Neural progenitor cell (in vitro differentiated cells): ENCODE results near the gene PCSK6. TPM values are rescaled to one million over a fixed set of nuclear protein-coding genes. Genes with fewer than 3 reads are reported as not detected.

Source experiments
- DNase-seq: peaks from one replicate; pipeline ENCODE4 v3.0.0-alpha.2; 2016; ENCODE audit warnings: low spot score
- H2AFZ ChIP-seq: fragments of 200-600 bp; sonication (generic); replicated peaks from 2 replicates; pipeline ENCODE4 v1.6.1; 2016; ENCODE audit warnings: antibody characterized with exemption
- H3F3A ChIP-seq: fragments of 200-600 bp; sonication (generic); 2 replicates; pipeline ENCODE4 v1.6.1; 2016; ENCODE audit warnings: antibody characterized with exemption, low read depth
- H3K27ac ChIP-seq: fragments of 200-600 bp; sonication (generic); 2 replicates; pipeline ENCODE4 v1.5.1; 2016; ENCODE audit warnings: mild to moderate bottlenecking
- H3K27me3 ChIP-seq: fragments of 200-600 bp; sonication (generic); 2 replicates; pipeline ENCODE4 v1.6.1; 2016; ENCODE audit warnings: mild to moderate bottlenecking, moderate library complexity
- H3K36me3 ChIP-seq: fragments of 200-600 bp; sonication (generic); 2 replicates; pipeline ENCODE4 v1.5.1; 2016
- H3K4me1 ChIP-seq: fragments of 200-600 bp; sonication (generic); 2 replicates; pipeline ENCODE4 v1.6.1; 2016; ENCODE audit warnings: mixed run types
- H3K4me2 ChIP-seq: fragments of 200-600 bp; sonication (generic); 2 replicates; pipeline ENCODE4 v1.6.1; 2016
- H3K4me3 ChIP-seq: fragments of 200-600 bp; sonication (generic); 2 replicates; pipeline ENCODE4 v1.5.1; 2016
- H3K79me2 ChIP-seq: fragments of 200-600 bp; sonication (generic); 2 replicates; pipeline ENCODE4 v1.6.1; 2016; ENCODE audit warnings: low read depth
- H3K9ac ChIP-seq: fragments of 200-600 bp; sonication (generic); 2 replicates; pipeline ENCODE4 v1.6.1; 2016
- H3K9me3 ChIP-seq: fragments of 200-600 bp; sonication (generic); 2 replicates; pipeline ENCODE4 v1.5.1; 2016; ENCODE audit warnings: low read depth
- H4K20me1 ChIP-seq: fragments of 200-600 bp; sonication (generic); 2 replicates; pipeline ENCODE4 v1.6.1; 2016; ENCODE audit warnings: low read depth
- H3K27ac Mint-ChIP-seq: 3 replicates; pipeline ENCODE4 v1.8.0; 2021; ENCODE audit warnings: mixed read lengths
- H3K27me3 Mint-ChIP-seq: 2 replicates; pipeline ENCODE4 v1.8.0; 2022; ENCODE audit warnings: low read depth, mild to moderate bottlenecking, inconsistent platforms, moderate library complexity, mixed read lengths; ENCODE audit not compliant: insufficient read depth
- H3K36me3 Mint-ChIP-seq: 3 replicates; pipeline ENCODE4 v1.8.0; 2021; ENCODE audit warnings: mixed read lengths
- H3K4me1 Mint-ChIP-seq: 3 replicates; pipeline ENCODE4 v1.8.0; 2021; ENCODE audit warnings: mixed read lengths
- H3K4me3 Mint-ChIP-seq: 3 replicates; pipeline ENCODE4 v1.8.0; 2021; ENCODE audit warnings: mild to moderate bottlenecking, moderate library complexity, mixed read lengths
- H3K9me3 Mint-ChIP-seq: 3 replicates; pipeline ENCODE4 v1.8.0; 2020; ENCODE audit warnings: mixed read lengths
- CTCF ChIP-seq: fragments of 200-600 bp; sonication (generic); IDR thresholded peaks from 2 replicates; pipeline ENCODE4 v1.5.1; 2017; ENCODE audit warnings: antibody characterized with exemption, mild to moderate bottlenecking
- EZH2 ChIP-seq: fragments of 200-600 bp; sonication (generic); IDR thresholded peaks from 2 replicates; pipeline ENCODE4 v1.6.1; 2017; ENCODE audit warnings: antibody characterized with exemption, mild to moderate bottlenecking, moderate library complexity
- EZH2phosphoT487 ChIP-seq: fragments of 200-600 bp; sonication (generic); IDR thresholded peaks from 2 replicates; pipeline ENCODE4 v1.6.1; 2017; ENCODE audit warnings: antibody characterized with exemption
- total RNA-seq: library from RNA; depleted of rRNA; stranded (reverse); fragments of >200 nt; gene quantifications from 2 replicates; pipeline ENCODE4 v1.2.3, GENCODE V29; 2015; ENCODE audit warnings: low replicate concordance

The PCSK6 gene
- total RNA-seq, 1 donor from 2014 or later: 1.9 TPM

GRCh38 chr15:101329309-101329863, 160.1 kb downstream of the PCSK6 start:
- H3K27me3 ChIP-seq: peaks cover 4% of the 10 kb centered on the region
- H3K9me3 Mint-ChIP-seq: peaks cover 3% of the 10 kb centered on the region
- no peaks in the 10 kb centered on the region for H3K79me2 ChIP-seq
- H3K9me3 ChIP-seq: no peaks in the 10 kb centered on the region
- peaks cover 5% of the 10 kb centered on the region for H3K4me1 Mint-ChIP-seq
- H3K27ac Mint-ChIP-seq: no peak overlapping the region
- TF ChIP-seq EZH2phosphoT487: no peak
- TF ChIP-seq EZH2: no peak
- no peak for TF ChIP-seq CTCF
- no peak for DNase-seq
- H4K20me1 ChIP-seq: no peaks in the 10 kb centered on the region
- no peak overlapping the region for H3K9ac ChIP-seq
- no peak overlapping the region for H3K27ac ChIP-seq
- H3K36me3 Mint-ChIP-seq: no peaks in the 10 kb centered on the region
- no peak overlapping the region for H3K4me3 ChIP-seq
- peaks cover 12% of the 10 kb centered on the region for H3K27me3 Mint-ChIP-seq
- H3K36me3 ChIP-seq: no peaks in the 10 kb centered on the region
- no peak overlapping the region for H2AFZ ChIP-seq
- no peak overlapping the region for H3K4me2 ChIP-seq
- H3K4me3 Mint-ChIP-seq: no peak overlapping the region
- H3F3A ChIP-seq: no peaks in the 10 kb centered on the region
- no peaks in the 10 kb centered on the region for H3K4me1 ChIP-seq

- Histone ChIP-seq H4K20me1 (no peaks in the 10 kb centered on the region), H3K79me2 (no peaks in the 10 kb centered on the region), H3K9ac (no peak overlapping the region), H3K36me3 (no peaks in the 10 kb centered on the region), H3K27me3 (peaks cover 4% of the 10 kb centered on the region), H3K27ac (no peak overlapping the region), H3K4me2 (no peak overlapping the region), H3K9me3 (no peaks in the 10 kb centered on the region), H3K4me1 (no peaks in the 10 kb centered on the region), H2AFZ (no peak overlapping the region), H3F3A (no peaks in the 10 kb centered on the region), H3K4me3 (no peak overlapping the region)
- TF ChIP-seq EZH2: no peak
- no peak for TF ChIP-seq EZH2phosphoT487
- no peak for TF ChIP-seq CTCF
- Mint-ChIP-seq H3K4me3 (no peak overlapping the region), H3K4me1 (peaks cover 5% of the 10 kb centered on the region), H3K9me3 (no peaks in the 10 kb centered on the region), H3K27ac (no peak overlapping the region), H3K36me3 (no peaks in the 10 kb centered on the region), H3K27me3 (peaks cover 16% of the 10 kb centered on the region)
- no peak for DNase-seq
Observed at GRCh38 chr15:101328001-101328400, 161.5 kb downstream of the PCSK6 start.

GRCh38 chr15:101327147-101327740, 162.3 kb downstream of the PCSK6 start:
- H3K4me1 ChIP-seq: no peaks in the 10 kb centered on the region
- H3K27ac ChIP-seq: no peak overlapping the region
- H3K36me3 Mint-ChIP-seq: no peaks in the 10 kb centered on the region
- H2AFZ ChIP-seq: no peak overlapping the region
- peaks cover 5% of the 10 kb centered on the region for H3K4me1 Mint-ChIP-seq
- no peak overlapping the region for H3K27ac Mint-ChIP-seq
- TF ChIP-seq EZH2 (no peak), EZH2phosphoT487 (no peak), CTCF (no peak)
- no peak overlapping the region for H3K4me3 ChIP-seq
- no peaks in the 10 kb centered on the region for H3F3A ChIP-seq
- H3K27me3 Mint-ChIP-seq: peaks cover 22% of the 10 kb centered on the region
- H3K4me2 ChIP-seq: no peak overlapping the region
- no peak overlapping the region for H3K4me3 Mint-ChIP-seq
- no peaks in the 10 kb centered on the region for H3K79me2 ChIP-seq
- no peaks in the 10 kb centered on the region for H3K9me3 ChIP-seq
- no peak for DNase-seq
- no peaks in the 10 kb centered on the region for H3K36me3 ChIP-seq
- no peak overlapping the region for H3K9ac ChIP-seq
- H3K9me3 Mint-ChIP-seq: no peaks in the 10 kb centered on the region
- H3K27me3 ChIP-seq: peaks cover 2% of the 10 kb centered on the region
- H4K20me1 ChIP-seq: no peaks in the 10 kb centered on the region
